Measurements from ENCODE around the gene EPAS1. TPM values are rescaled to one million over a fixed set of nuclear protein-coding genes. Genes with fewer than 3 reads are reported as not detected.

The EPAS1 gene
- total RNA-seq, 1 donor from 2014 or later = 4.4 TPM

DNA sequence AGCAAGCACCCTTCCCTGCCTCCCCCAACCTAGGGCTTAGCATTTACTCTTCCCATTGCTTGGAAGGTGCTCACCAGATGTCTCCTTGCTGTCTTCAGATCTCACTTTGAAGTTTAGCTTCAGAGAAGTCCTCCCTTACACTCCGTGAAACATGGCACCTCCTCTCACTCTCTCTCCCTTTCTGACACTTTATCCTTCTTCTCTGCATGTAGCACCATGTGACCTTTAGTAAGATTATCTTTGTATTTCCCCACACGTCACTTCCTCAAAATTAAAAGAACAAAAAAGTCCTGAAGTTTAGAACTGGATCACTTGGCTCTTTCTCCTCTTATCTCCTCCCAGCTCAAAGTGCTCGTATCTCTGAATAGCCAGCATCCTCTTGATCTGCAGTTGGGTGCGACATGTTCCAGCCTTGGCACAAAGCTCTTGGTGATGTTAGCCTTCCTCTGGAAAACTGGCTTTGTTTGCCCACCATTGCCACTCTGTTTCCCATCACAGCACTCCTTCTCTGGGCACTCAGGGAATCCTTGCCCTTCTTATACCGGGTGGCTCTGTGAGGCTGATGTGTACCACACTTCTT, 40.6 kb upstream of the EPAS1 start:
- Mint-ChIP-seq H3K36me3 (no peaks in the 10 kb centered on the region), H3K27me3 (ENCODE audit: low read depth) (no peaks in the 10 kb centered on the region), H3K9me3 (no peaks in the 10 kb centered on the region), H3K4me1 (peaks cover 22% of the 10 kb centered on the region), H3K27ac (no peak overlapping the region), H3K4me3 (no peak overlapping the region)
- TF ChIP-seq CTCF (IDR thresholded peaks at IDR 0.05; ENCODE audit: unreplicated experiment) = no peak
- DNase-seq (ENCODE audit: low spot score in 2 of 2, unreplicated experiment in 2 of 2) = no peak

DNA sequence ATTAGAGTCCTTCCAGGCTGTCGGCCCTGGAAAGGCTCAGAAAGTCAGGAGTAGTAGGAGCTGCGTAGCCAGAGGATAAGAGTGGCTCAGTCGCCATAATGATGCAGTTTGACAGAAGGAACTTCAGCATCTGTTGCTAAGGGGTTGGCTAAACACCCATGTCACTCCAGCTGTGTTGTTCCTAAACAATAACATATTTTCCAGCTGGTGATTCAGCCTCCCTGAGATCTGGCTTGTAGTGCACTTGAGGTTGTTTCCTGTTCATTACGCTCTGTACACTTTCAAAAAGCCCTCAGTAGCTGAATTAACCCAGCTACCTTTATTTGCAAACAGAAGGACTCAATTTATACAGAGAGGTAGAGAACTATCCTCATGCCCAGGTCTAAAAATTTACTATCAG, 39.7 kb upstream of the EPAS1 start:
- no peak for DNase-seq (ENCODE audit: low spot score in 2 of 2, unreplicated experiment in 2 of 2)
- no peak overlapping the region for H3K27ac Mint-ChIP-seq
- H3K4me3 Mint-ChIP-seq = no peak overlapping the region
- H3K9me3 Mint-ChIP-seq = no peaks in the 10 kb centered on the region
- no peaks in the 10 kb centered on the region for H3K27me3 Mint-ChIP-seq (ENCODE audit: low read depth)
- H3K36me3 Mint-ChIP-seq = no peaks in the 10 kb centered on the region
- H3K4me1 Mint-ChIP-seq = peaks cover 14% of the 10 kb centered on the region
- no peak for TF ChIP-seq CTCF (IDR thresholded peaks at IDR 0.05; ENCODE audit: unreplicated experiment)

GRCh38 chr2:46257980-46258379, 39.2 kb upstream of the EPAS1 start:
- TF ChIP-seq CTCF (IDR thresholded peaks at IDR 0.05; ENCODE audit: unreplicated experiment) = no peak
- Mint-ChIP-seq H3K27ac (no peak overlapping the region), H3K9me3 (no peaks in the 10 kb centered on the region), H3K4me3 (no peak overlapping the region), H3K27me3 (ENCODE audit: low read depth) (no peaks in the 10 kb centered on the region), H3K36me3 (no peaks in the 10 kb centered on the region), H3K4me1 (peaks cover 9% of the 10 kb centered on the region)
- DNase-seq (ENCODE audit: low spot score in 2 of 2, unreplicated experiment in 2 of 2) = no peak

- Mint-ChIP-seq H3K4me1 (peaks cover 3% of the 10 kb centered on the region), H3K9me3 (no peaks in the 10 kb centered on the region), H3K4me3 (no peak overlapping the region), H3K27ac (no peak overlapping the region), H3K36me3 (no peaks in the 10 kb centered on the region), H3K27me3 (ENCODE audit: low read depth) (no peaks in the 10 kb centered on the region)
- no peak for TF ChIP-seq CTCF (IDR thresholded peaks at IDR 0.05; ENCODE audit: unreplicated experiment)
- DNase-seq (ENCODE audit: low spot score in 2 of 2, unreplicated experiment in 2 of 2) = no peak
Observed at GRCh38 chr2:46258937-46259776, 38.0 kb upstream of the EPAS1 start.

GRCh38 chr2:46259777-46260168, 37.4 kb upstream of the EPAS1 start:
- no peaks in the 10 kb centered on the region for H3K27me3 Mint-ChIP-seq (ENCODE audit: low read depth)
- no peaks in the 10 kb centered on the region for H3K36me3 Mint-ChIP-seq

More at GRCh38 chr2:46259777-46260168, 37.4 kb upstream of the EPAS1 start:
- TF ChIP-seq CTCF (IDR thresholded peaks at IDR 0.05; ENCODE audit: unreplicated experiment) = no peak
- Mint-ChIP-seq H3K4me1 (peaks cover 3% of the 10 kb centered on the region), H3K9me3 (no peaks in the 10 kb centered on the region), H3K27ac (no peak overlapping the region), H3K4me3 (no peak overlapping the region)
- no peak for DNase-seq (ENCODE audit: low spot score in 2 of 2, unreplicated experiment in 2 of 2)

All from mesothelial cell of epicardium (in vitro differentiated cells).